ENCODE measurements around the gene LIFR. TPM values are rescaled to one million over a fixed set of nuclear protein-coding genes. Genes with fewer than 3 reads are reported as not detected.

LIFR gene
- total and polyA plus RNA-seq, 2 of the 4 experiments (the other 2 are of a cell fraction) = 1.9 to 10.4 TPM

DNA sequence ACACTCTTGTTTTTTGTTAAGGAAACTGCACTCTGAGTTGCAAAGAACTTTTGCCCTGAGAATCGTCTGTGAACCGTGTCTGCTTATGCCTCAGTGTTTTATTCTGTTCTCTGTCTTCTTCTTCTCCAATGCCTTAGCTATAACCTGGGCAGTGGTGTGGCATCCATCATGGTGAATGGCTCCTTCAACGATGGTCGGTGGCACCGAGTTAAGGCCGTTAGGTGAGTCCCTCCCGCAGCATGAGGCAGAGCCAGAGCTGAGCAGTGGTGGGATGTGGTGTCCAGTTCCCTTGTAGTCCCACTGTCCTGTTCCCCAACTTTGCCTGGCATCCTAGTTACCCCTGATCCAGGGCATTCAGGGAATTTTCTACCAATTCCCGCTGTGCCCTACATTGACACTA, 98.3 kb downstream of the LIFR start:
- Histone ChIP-seq H4K5ac (ENCODE audit: low read depth, low read length) (no peak overlapping the region), H3K9me3 (ENCODE audit: control insufficient read depth, insufficient read depth, low read length) (no peaks in the 10 kb centered on the region), H3K27ac (ENCODE audit: insufficient read depth, low read length) (no peak overlapping the region), H2BK15ac (ENCODE audit: low read depth, low read length) (no peak overlapping the region), H3K56ac (ENCODE audit: extremely low read depth, insufficient read depth, low read length) (no peak overlapping the region), H3K18ac (ENCODE audit: low read depth, low read length) (no peak overlapping the region), H3K79me1 (ENCODE audit: low read depth in 1 of 2, low read length in 2 of 2) (no peaks in the 10 kb centered on the region), H3K9me1 (ENCODE audit: insufficient read depth, low read length) (peaks cover 7% of the 10 kb centered on the region), H2BK20ac (ENCODE audit: low read depth, low read length) (no peak overlapping the region), H2BK120ac (ENCODE audit: low read depth, low read length) (no peak overlapping the region), H3K4me1 (ENCODE audit: control insufficient read depth, insufficient read depth, low read length) (peaks cover 4% of the 10 kb centered on the region), H3K14ac (replicated peaks; ENCODE audit: low read depth, low read length) (no peak overlapping the region), H3K27me3 (ENCODE audit: control insufficient read depth, insufficient read depth, low read length) (0 out of 2 replicates have a peak, but pooled peaks cover 2% of the 10 kb centered on the region), H3K36me3 (ENCODE audit: control insufficient read depth, insufficient read depth, low read length) (no peaks in the 10 kb centered on the region), H4K8ac (ENCODE audit: low read depth in 2 of 2, low read length in 2 of 2) (no peak overlapping the region), H2BK5ac (ENCODE audit: low read depth, low read length, poor library complexity, severe bottlenecking) (no peak overlapping the region), H2AFZ (replicated peaks; ENCODE audit: low read length, poor library complexity) (no peak overlapping the region), H2AK5ac (ENCODE audit: low read depth, low read length) (no peak overlapping the region), H3K23ac (ENCODE audit: low read depth, low read length) (no peak overlapping the region), H3K9ac (ENCODE audit: low read depth, low read length) (no peak overlapping the region), H3K4me2 (ENCODE audit: low read depth, low read length) (no peak overlapping the region), H2AK9ac (replicated peaks; ENCODE audit: low read depth, low read length, poor library complexity) (no peak overlapping the region), H3K4ac (ENCODE audit: low read depth, low read length) (no peak overlapping the region), H4K91ac (ENCODE audit: insufficient read depth, low read depth, low read length) (no peak overlapping the region), H4K20me1 (ENCODE audit: insufficient read depth, low read length) (no peaks in the 10 kb centered on the region), H3K4me3 (ENCODE audit: insufficient read depth, low read depth, low read length) (no peak overlapping the region)
- dilution Hi-C loops (cut with HindIII; ENCODE audit: low sequenced_read_pairs, unreplicated experiment) = no loop called here
- POLR2A ChIA-PET (ENCODE audit: unreplicated experiment) = no interaction called here
- intact Hi-C loops (cut with micrococcal nuclease) = no loop called here
- in situ Hi-C loops (cut with MboI; ENCODE audit: low sequenced_read_pairs) = no loop called here
- ATAC-seq (ENCODE audit: low read depth) (no peak), DNase-seq (no peak)
- CTCF ChIA-PET = interaction anchor here (0.7 kb wide), 1 partner anchor 16 kb away, joined by 3 read pairs; no protein-coding TSS in a partner anchor
- no TSS peak for BruUV-seq (replicated peaks)
- TF ChIP-seq, protein P1, sequence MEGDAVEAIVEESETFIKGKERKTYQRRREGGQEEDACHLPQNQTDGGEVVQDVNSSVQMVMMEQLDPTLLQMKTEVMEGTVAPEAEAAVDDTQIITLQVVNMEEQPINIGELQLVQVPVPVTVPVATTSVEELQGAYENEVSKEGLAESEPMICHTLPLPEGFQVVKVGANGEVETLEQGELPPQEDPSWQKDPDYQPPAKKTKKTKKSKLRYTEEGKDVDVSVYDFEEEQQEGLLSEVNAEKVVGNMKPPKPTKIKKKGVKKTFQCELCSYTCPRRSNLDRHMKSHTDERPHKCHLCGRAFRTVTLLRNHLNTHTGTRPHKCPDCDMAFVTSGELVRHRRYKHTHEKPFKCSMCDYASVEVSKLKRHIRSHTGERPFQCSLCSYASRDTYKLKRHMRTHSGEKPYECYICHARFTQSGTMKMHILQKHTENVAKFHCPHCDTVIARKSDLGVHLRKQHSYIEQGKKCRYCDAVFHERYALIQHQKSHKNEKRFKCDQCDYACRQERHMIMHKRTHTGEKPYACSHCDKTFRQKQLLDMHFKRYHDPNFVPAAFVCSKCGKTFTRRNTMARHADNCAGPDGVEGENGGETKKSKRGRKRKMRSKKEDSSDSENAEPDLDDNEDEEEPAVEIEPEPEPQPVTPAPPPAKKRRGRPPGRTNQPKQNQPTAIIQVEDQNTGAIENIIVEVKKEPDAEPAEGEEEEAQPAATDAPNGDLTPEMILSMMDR (conservative IDR thresholded peaks at IDR 0.05; ENCODE audit: low read depth, low read length) = no peak
- TF ChIP-seq RCOR1 (IDR thresholded peaks at IDR 0.05; ENCODE audit: insufficient replicate concordance, low read length) (no peak), BHLHE40 (IDR thresholded peaks at IDR 0.05; ENCODE audit: low read depth, low read length) (no peak), SMC3 (IDR thresholded peaks at IDR 0.05; ENCODE audit: low read depth, low read length) (no peak), MAZ (IDR thresholded peaks at IDR 0.05; ENCODE audit: borderline replicate concordance, low read depth, low read length) (no peak)
- TF ChIP-seq, protein P2, sequence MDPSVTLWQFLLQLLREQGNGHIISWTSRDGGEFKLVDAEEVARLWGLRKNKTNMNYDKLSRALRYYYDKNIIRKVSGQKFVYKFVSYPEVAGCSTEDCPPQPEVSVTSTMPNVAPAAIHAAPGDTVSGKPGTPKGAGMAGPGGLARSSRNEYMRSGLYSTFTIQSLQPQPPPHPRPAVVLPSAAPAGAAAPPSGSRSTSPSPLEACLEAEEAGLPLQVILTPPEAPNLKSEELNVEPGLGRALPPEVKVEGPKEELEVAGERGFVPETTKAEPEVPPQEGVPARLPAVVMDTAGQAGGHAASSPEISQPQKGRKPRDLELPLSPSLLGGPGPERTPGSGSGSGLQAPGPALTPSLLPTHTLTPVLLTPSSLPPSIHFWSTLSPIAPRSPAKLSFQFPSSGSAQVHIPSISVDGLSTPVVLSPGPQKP (IDR thresholded peaks at IDR 0.05; ENCODE audit: borderline replicate concordance, low read depth, low read length) = no peak
- no CpG with 5 or more reads among the region's 8 CpGs for WGBS, 2 experiments (ENCODE audit: extremely low coverage in 2 of 2, insufficient read length in 1 of 2)
